ENCODE results near the gene SMARCB1.

Gene SMARCB1

GRCh38 chr22:23762842-23763578 is 23.8 kb upstream of the SMARCB1 start, which contains the start of gene C22orf15:
Gene C22orf15, plus strand, starts transcription at chr22:23762990. Its CDS starts 317 bp downstream, at chr22:23763307.
- no peak for DNase-seq (ENCODE audit: low read depth in 2 of 2)

GRCh38 chr22:23763579-23763945 is 23.2 kb upstream of the SMARCB1 start:
- DNase-seq (ENCODE audit: low read depth in 2 of 2): peak; percentile 44 to 50

GRCh38 chr22:23763954-23764353 is 22.8 kb upstream of the SMARCB1 start:
- no peak for DNase-seq (ENCODE audit: low read depth in 2 of 2)

- no peak for DNase-seq (ENCODE audit: low read depth in 2 of 2)
These were observed 21.6 kb upstream of the SMARCB1 start for GRCh38 chr22:23764899-23765881.

GRCh38 chr22:23767303-23767672 is 19.5 kb upstream of the SMARCB1 start:
- DNase-seq (ENCODE audit: low read depth in 2 of 2): no peak

- DNase-seq (ENCODE audit: low read depth in 2 of 2): peak; percentile 71 to 73
These were observed 18.9 kb upstream of the SMARCB1 start, which contains the start of gene CHCHD10 for GRCh38 chr22:23767673-23768548. Gene CHCHD10, minus strand, starts transcription at chr22:23767972. Its CDS starts 98 bp downstream, at chr22:23767874.

- no peak for DNase-seq (ENCODE audit: low read depth in 2 of 2)
These were observed 17.3 kb upstream of the SMARCB1 start for GRCh38 chr22:23769321-23769965.

GRCh38 chr22:23772315-23772648 is 14.5 kb upstream of the SMARCB1 start:
- DNase-seq (ENCODE audit: low read depth in 2 of 2): no peak

- peak; percentile 34 to 47 for DNase-seq (ENCODE audit: low read depth in 2 of 2)
These were observed 13.9 kb upstream of the SMARCB1 start, which contains the start of gene MMP11 for GRCh38 chr22:23772649-23773473. Gene MMP11, plus strand, starts transcription at chr22:23772849. Its CDS starts 22 bp downstream, at chr22:23772871.

GRCh38 chr22:23773483-23774113 is 13.2 kb upstream of the SMARCB1 start:
- no peak for DNase-seq (ENCODE audit: low read depth in 2 of 2)

- no peak for DNase-seq (ENCODE audit: low read depth in 2 of 2)
These were observed 12.4 kb upstream of the SMARCB1 start for GRCh38 chr22:23774114-23774921.

GRCh38 chr22:23774922-23775436 is 11.8 kb upstream of the SMARCB1 start:
- no peak for DNase-seq (ENCODE audit: low read depth in 2 of 2)

GRCh38 chr22:23775779-23776375 is 10.9 kb upstream of the SMARCB1 start:
- DNase-seq (ENCODE audit: low read depth in 2 of 2): no peak

GRCh38 chr22:23777776-23778576 is 8.8 kb upstream of the SMARCB1 start:
- DNase-seq (ENCODE audit: low read depth in 2 of 2): no peak

- no peak for DNase-seq (ENCODE audit: low read depth in 2 of 2)
These were observed 8.2 kb upstream of the SMARCB1 start for GRCh38 chr22:23778577-23778900.

GRCh38 chr22:23779083-23779482 is 7.7 kb upstream of the SMARCB1 start:
- no peak for DNase-seq (ENCODE audit: low read depth in 2 of 2)

- DNase-seq (ENCODE audit: low read depth in 2 of 2): no peak
These were observed 7.0 kb upstream of the SMARCB1 start for GRCh38 chr22:23779731-23780130.
